Measurements from ENCODE around the gene SHTN1. TPM values are rescaled to one million over a fixed set of nuclear protein-coding genes. Genes with fewer than 3 reads are reported as not detected.

The SHTN1 gene
- total and polyA plus RNA-seq, 2 donors (not counting 1 experiment from before 2014, with no cell fraction given), result 0.06 to 0.34 TPM

DNA sequence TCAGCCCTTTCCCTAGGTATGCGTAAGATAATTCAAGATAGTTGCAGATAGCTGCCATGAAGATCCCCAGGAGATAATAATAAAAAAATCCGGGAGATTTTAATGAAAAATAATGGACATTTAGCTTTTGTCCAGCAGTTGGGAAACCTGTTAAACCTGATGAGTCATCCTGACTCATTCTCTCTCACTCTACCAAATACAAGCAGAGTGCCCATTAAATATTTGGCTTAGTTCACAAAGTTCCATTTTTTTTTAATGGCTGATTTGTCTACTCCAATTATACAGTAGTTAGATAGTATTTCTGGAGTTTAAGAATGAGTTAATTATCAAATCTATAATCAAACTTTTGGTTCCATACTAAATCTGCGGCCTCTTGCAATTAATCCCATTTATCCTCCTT lies 2.1 kb upstream of the SHTN1 start:
- no peak overlapping the region for H3K9ac ChIP-seq (ENCODE audit: low read length)
- H3K27me3 ChIP-seq (replicated peaks in 1 of 4; ENCODE audit: control extremely low read depth in 1 of 4, control insufficient read depth in 3 of 4, insufficient read depth in 4 of 4, low read length in 3 of 4), result peaks cover 0 to 25% (median 15%) of the 10 kb centered on the region in 4 experiments
- peaks cover 0 to 5% (median 0%) of the 10 kb centered on the region in 3 donors for H3K9me3 ChIP-seq (ENCODE audit: control extremely low read depth in 1 of 3, control insufficient read depth in 2 of 3, insufficient read depth in 1 of 3, low read length in 2 of 3)
- DNase-seq (no peak), ATAC-seq (ENCODE audit: low read depth) (no peak)
- H3K9me3 Mint-ChIP-seq (ENCODE audit: insufficient read depth), result no peaks in the 10 kb centered on the region
- CTCF ChIA-PET, result no interaction called here
- intact Hi-C loops (cut with micrococcal nuclease), result no loop called here
- no peaks in the 10 kb centered on the region for H3K36me3 ChIP-seq (replicated peaks in 1 of 2; ENCODE audit: control extremely low read depth in 1 of 2, control insufficient read depth in 1 of 2, extremely low read depth in 1 of 2, insufficient read depth in 2 of 2, low read length in 1 of 2)
- H3K79me2 ChIP-seq (ENCODE audit: control insufficient read depth, insufficient read depth, low read length), result no peaks in the 10 kb centered on the region
- TF ChIP-seq, protein P1, sequence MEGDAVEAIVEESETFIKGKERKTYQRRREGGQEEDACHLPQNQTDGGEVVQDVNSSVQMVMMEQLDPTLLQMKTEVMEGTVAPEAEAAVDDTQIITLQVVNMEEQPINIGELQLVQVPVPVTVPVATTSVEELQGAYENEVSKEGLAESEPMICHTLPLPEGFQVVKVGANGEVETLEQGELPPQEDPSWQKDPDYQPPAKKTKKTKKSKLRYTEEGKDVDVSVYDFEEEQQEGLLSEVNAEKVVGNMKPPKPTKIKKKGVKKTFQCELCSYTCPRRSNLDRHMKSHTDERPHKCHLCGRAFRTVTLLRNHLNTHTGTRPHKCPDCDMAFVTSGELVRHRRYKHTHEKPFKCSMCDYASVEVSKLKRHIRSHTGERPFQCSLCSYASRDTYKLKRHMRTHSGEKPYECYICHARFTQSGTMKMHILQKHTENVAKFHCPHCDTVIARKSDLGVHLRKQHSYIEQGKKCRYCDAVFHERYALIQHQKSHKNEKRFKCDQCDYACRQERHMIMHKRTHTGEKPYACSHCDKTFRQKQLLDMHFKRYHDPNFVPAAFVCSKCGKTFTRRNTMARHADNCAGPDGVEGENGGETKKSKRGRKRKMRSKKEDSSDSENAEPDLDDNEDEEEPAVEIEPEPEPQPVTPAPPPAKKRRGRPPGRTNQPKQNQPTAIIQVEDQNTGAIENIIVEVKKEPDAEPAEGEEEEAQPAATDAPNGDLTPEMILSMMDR (IDR thresholded peaks at IDR 0.05), result no peak
- TF ChIP-seq EZH2 (IDR thresholded peaks at IDR 0.05; ENCODE audit: borderline replicate concordance, insufficient read depth, low read depth, low read length, poor library complexity, severe bottlenecking), result no peak
- WGBS (ENCODE audit: insufficient coverage), result no CpG with 5 or more reads among the region's 3 CpGs
- no peak overlapping the region for H3K4me2 ChIP-seq (replicated peaks; ENCODE audit: low read depth, low read length, poor library complexity, severe bottlenecking)
- peaks cover 36% of the 10 kb centered on the region for H3K27me3 Mint-ChIP-seq
- POLR2A ChIA-PET, result no interaction called here
- no peaks in the 10 kb centered on the region for H4K20me1 ChIP-seq (ENCODE audit: control insufficient read depth, insufficient read depth, low read length, poor library complexity, severe bottlenecking)
- no peak overlapping the region for H3K4me3 ChIP-seq (ENCODE audit: control extremely low read depth in 1 of 5, extremely low read depth in 1 of 5, insufficient read depth in 1 of 5, low read depth in 2 of 5, low read length in 4 of 5)
- peaks cover 10% of the 10 kb centered on the region for H3K4me1 Mint-ChIP-seq
- peaks cover 10 to 14% of the 10 kb centered on the region in 2 donors for H3K4me1 ChIP-seq (ENCODE audit: control insufficient read depth in 2 of 2, insufficient read depth in 2 of 2, low read length in 2 of 2)
- no peak overlapping the region for H3K27ac ChIP-seq (ENCODE audit: low read length in 2 of 2)
- H3K27ac Mint-ChIP-seq, result no peak overlapping the region
- no peak overlapping the region for H3K4me3 Mint-ChIP-seq
- no peak overlapping the region for H2AFZ ChIP-seq (ENCODE audit: insufficient read depth, low read depth, low read length, poor library complexity, severe bottlenecking)

DNA sequence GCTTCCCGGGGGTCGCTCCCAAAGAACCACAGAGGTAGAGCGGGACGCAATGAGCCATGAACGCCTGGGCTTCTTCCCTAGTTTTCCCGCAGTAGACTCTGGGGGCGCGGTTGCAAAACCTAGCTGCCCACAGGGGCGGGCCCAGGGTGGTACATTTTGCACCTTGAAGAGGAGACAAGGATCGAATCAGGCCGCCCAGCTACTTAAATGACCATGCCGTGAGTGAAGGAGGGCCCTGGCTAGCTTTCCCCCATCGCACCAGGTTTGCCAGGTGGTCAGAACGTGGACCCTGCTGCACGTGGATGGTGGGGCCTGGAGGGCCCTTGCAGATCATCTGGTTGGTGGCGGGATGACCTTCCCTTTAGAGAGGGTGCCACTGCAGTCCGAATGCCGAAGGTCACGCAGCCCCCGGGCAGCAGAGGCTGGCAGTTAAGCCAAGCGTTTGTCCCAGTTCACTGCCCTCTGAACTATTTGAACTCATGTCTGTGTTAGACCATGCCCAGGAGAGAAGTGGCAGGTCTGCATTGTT lies 604 bp upstream of the SHTN1 start:
- ChIA-PET POLR2A (no interaction called here), CTCF (no interaction called here)
- Mint-ChIP-seq H3K27me3 (peaks cover 38% of the 10 kb centered on the region), H3K9me3 (ENCODE audit: insufficient read depth) (no peaks in the 10 kb centered on the region), H3K27ac (no peak overlapping the region), H3K4me3 (peak overlapping the region; percentile 43), H3K4me1 (peaks cover 10% of the 10 kb centered on the region)
- peak; percentile 4 for DNase-seq
- intact Hi-C loops (cut with micrococcal nuclease), result no loop called here
- no peak overlapping the region for H2AFZ ChIP-seq (ENCODE audit: insufficient read depth, low read depth, low read length, poor library complexity, severe bottlenecking)
- no peak for ATAC-seq (ENCODE audit: low read depth)
- H3K4me3 ChIP-seq (ENCODE audit: control extremely low read depth in 1 of 5, extremely low read depth in 1 of 5, insufficient read depth in 1 of 5, low read depth in 2 of 5, low read length in 4 of 5), result peak overlapping the region in 3 of 5 experiments; percentile 32 to 52 (median 41)
- no peak overlapping the region for H3K27ac ChIP-seq (ENCODE audit: low read length in 2 of 2)
- no peaks in the 10 kb centered on the region for H3K36me3 ChIP-seq (replicated peaks in 1 of 2; ENCODE audit: control extremely low read depth in 1 of 2, control insufficient read depth in 1 of 2, extremely low read depth in 1 of 2, insufficient read depth in 2 of 2, low read length in 1 of 2)
- no peak for TF ChIP-seq EZH2 (IDR thresholded peaks at IDR 0.05; ENCODE audit: borderline replicate concordance, insufficient read depth, low read depth, low read length, poor library complexity, severe bottlenecking)
- TF ChIP-seq, protein P1 (IDR thresholded peaks at IDR 0.05), result no peak
- no peaks in the 10 kb centered on the region for H4K20me1 ChIP-seq (ENCODE audit: control insufficient read depth, insufficient read depth, low read length, poor library complexity, severe bottlenecking)
- peak overlapping the region; percentile 70 for H3K4me2 ChIP-seq (replicated peaks; ENCODE audit: low read depth, low read length, poor library complexity, severe bottlenecking)
- H3K9me3 ChIP-seq (ENCODE audit: control extremely low read depth in 1 of 3, control insufficient read depth in 2 of 3, insufficient read depth in 1 of 3, low read length in 2 of 3), result peaks cover 0 to 5% (median 0%) of the 10 kb centered on the region in 3 donors
- peaks cover 0 to 25% (median 15%) of the 10 kb centered on the region in 4 experiments for H3K27me3 ChIP-seq (replicated peaks in 1 of 4; ENCODE audit: control extremely low read depth in 1 of 4, control insufficient read depth in 3 of 4, insufficient read depth in 4 of 4, low read length in 3 of 4)
- peak overlapping the region; percentile 53 for H3K9ac ChIP-seq (ENCODE audit: low read length)
- peaks cover 10 to 14% of the 10 kb centered on the region in 2 donors for H3K4me1 ChIP-seq (ENCODE audit: control insufficient read depth in 2 of 2, insufficient read depth in 2 of 2, low read length in 2 of 2)
- H3K79me2 ChIP-seq (ENCODE audit: control insufficient read depth, insufficient read depth, low read length), result no peaks in the 10 kb centered on the region
- WGBS (ENCODE audit: insufficient coverage), result 30% methylated on average over 21 of the region's 21 CpGs

Data from B cell (primary cell).